Liver (tissue), 9 donors: ENCODE data around the gene PARD3B. TPM values are rescaled to one million over a fixed set of nuclear protein-coding genes. Genes with fewer than 3 reads are reported as not detected.

ENCODE experiments used
- DNase-seq: peaks from one replicate; pipeline ENCODE4 v3.0.0-alpha.2; 2017; ENCODE audit warnings: low spot score
- H3K27ac ChIP-seq, 2 donors: one replicate each; pipeline ENCODE4 v1.7.0; 2013; ENCODE audit warnings: inconsistent platforms in 2 of 2, low read length in 2 of 2, control low read depth in 1 of 2, low read depth in 1 of 2, mild to moderate bottlenecking in 1 of 2
- H3K27me3 ChIP-seq, 4 donors: one replicate each; pipeline versions ENCODE4 v1.6.1 to v1.7.0; 2013; ENCODE audit warnings: low read length in 3 of 4, inconsistent platforms in 1 of 4, mild to moderate bottlenecking in 1 of 4, moderate library complexity in 1 of 4; ENCODE audit not compliant: control insufficient read depth in 4 of 4, insufficient read depth in 4 of 4
- H3K36me3 ChIP-seq, 4 donors: one replicate each; pipeline versions ENCODE4 v1.6.1 to v1.7.0; 2013; ENCODE audit warnings: low read length in 3 of 4, mild to moderate bottlenecking in 3 of 4, low read depth in 1 of 4, moderate library complexity in 1 of 4; ENCODE audit not compliant: control insufficient read depth in 4 of 4, insufficient read depth in 3 of 4
- H3K4me1 ChIP-seq, 4 donors: one replicate each; pipeline versions ENCODE4 v1.6.1 to v1.7.0; 2013; ENCODE audit warnings: low read length in 3 of 4, mild to moderate bottlenecking in 3 of 4, moderate library complexity in 1 of 4; ENCODE audit not compliant: control insufficient read depth in 4 of 4, insufficient read depth in 4 of 4
- H3K4me3 ChIP-seq, 3 donors: one replicate each; pipeline versions ENCODE4 v1.6.1 to v1.7.0; 2013; ENCODE audit warnings: low read length in 3 of 3, control low read depth in 1 of 3, low read depth in 1 of 3, mild to moderate bottlenecking in 1 of 3
- H3K9ac ChIP-seq, 2 donors: one replicate each; pipeline ENCODE4 v1.7.0; 2013; ENCODE audit warnings: low read length in 2 of 2, mild to moderate bottlenecking in 2 of 2, moderate library complexity in 2 of 2, control low read depth in 1 of 2, low read depth in 1 of 2
- H3K9me3 ChIP-seq, 4 donors: one replicate each; pipeline versions ENCODE4 v1.6.1 to v1.7.0; 2013; ENCODE audit warnings: low read length in 3 of 4; ENCODE audit not compliant: control insufficient read depth in 4 of 4
- ATF3 ChIP-seq: IDR thresholded peaks from 2 replicates; pipeline ENCODE4 v1.6.1; 2016; ENCODE audit warnings: antibody characterized with exemption
- CTCF ChIP-seq: fragments of 150-350 bp; IDR thresholded peaks from 2 replicates; pipeline ENCODE4 v1.5.1; 2017; ENCODE audit warnings: improper control_type of control experiment, low read depth, low read length; ENCODE audit not compliant: missing input control
- EGR1 ChIP-seq, 2 donors: IDR thresholded peaks; 2 replicates each; pipeline ENCODE4 v1.6.1; 2016 to 2018; ENCODE audit warnings: antibody characterized with exemption in 2 of 2, low read depth in 2 of 2
- FOXA2 ChIP-seq: IDR thresholded peaks from 2 replicates; pipeline ENCODE4 v1.6.1; 2016; ENCODE audit warnings: antibody characterized with exemption
- GABPA ChIP-seq, 2 donors: IDR thresholded peaks in 1 of 2; conservative IDR thresholded peaks in 1 of 2; 2 replicates each; pipeline ENCODE4 v1.6.1; 2016; ENCODE audit warnings: antibody characterized with exemption in 2 of 2, mild to moderate bottlenecking in 1 of 2, moderate library complexity in 1 of 2
- HNF4A ChIP-seq, 2 donors: conservative IDR thresholded peaks; 2 replicates each; pipeline ENCODE4 v1.6.1; 2016; ENCODE audit warnings: antibody characterized with exemption in 2 of 2, mild to moderate bottlenecking in 2 of 2
- HNF4G ChIP-seq: IDR thresholded peaks from 2 replicates; pipeline ENCODE4 v1.6.1; 2016; ENCODE audit warnings: antibody characterized with exemption
- NR2F2 ChIP-seq: IDR thresholded peaks from 2 replicates; pipeline ENCODE4 v1.6.1; 2016; ENCODE audit warnings: antibody characterized with exemption
- RXRA ChIP-seq, 2 donors: IDR thresholded peaks; 2 replicates each; pipeline ENCODE4 v1.6.1; 2017 to 2018; ENCODE audit warnings: antibody characterized with exemption in 2 of 2, mild to moderate bottlenecking in 1 of 2
- SP1 ChIP-seq: IDR thresholded peaks from 2 replicates; pipeline ENCODE4 v1.6.1; 2018; ENCODE audit warnings: antibody characterized with exemption, mild to moderate bottlenecking
- TAF1 ChIP-seq: conservative IDR thresholded peaks from 2 replicates; pipeline ENCODE4 v1.6.1; 2016; ENCODE audit warnings: antibody characterized with exemption, mild to moderate bottlenecking
- YY1 ChIP-seq: IDR thresholded peaks from 2 replicates; pipeline ENCODE4 v1.6.1; 2016; ENCODE audit warnings: antibody characterized with exemption, mild to moderate bottlenecking
- WGBS: extraction: QIAGEN DNeasy Blood & Tissue Kit; methylation state at CpG from one replicate; pipeline ENCODE4 v1.1.7; 2013; 5-methylcytosine and 5-hydroxymethylcytosine counted together
- polyA plus RNA-seq, 2 donors: library from polyadenylated mRNA; stranded (reverse) in 1 of 2; unstranded in 1 of 2; fragments of 200-250 nt in 1 of 2; fragments of >200 nt in 1 of 2; fragmentation: Nextera tagmentation in 1 of 2; extraction: Ambion mirVana in 1 of 2; gene quantifications; one replicate each; pipeline versions ENCODE4 v1.2.1 to v1.2.3, GENCODE V29; 2013 to 2015
- total RNA-seq, 2 donors: library from RNA; depleted of rRNA; stranded (reverse); fragments of >200 nt; gene quantifications; one replicate each; pipeline ENCODE4 v1.2.3, GENCODE V29; 2014
- TF ChIP-seq, protein P1 (sequence below): IDR thresholded peaks from 2 replicates; pipeline ENCODE4 v1.6.1; 2016; ENCODE audit warnings: antibody characterized with exemption, mild to moderate bottlenecking
- TF ChIP-seq, protein P2 (sequence below): IDR thresholded peaks from 2 replicates; pipeline ENCODE4 v1.6.1; 2016; ENCODE audit warnings: antibody characterized with exemption
- donor health status: healthy.
- donor health status: healthy.
- donor health status: healthy.
- donor health status: healthy.
- donor health status: healthy.

Gene PARD3B
- total and polyA plus RNA-seq, 4 donors: 1.1 to 10.3 (median 3.7) TPM

GRCh38 chr2:204717591-204717990 lies 172.3 kb downstream of the PARD3B start (continued):
- no peak for TF ChIP-seq CTCF
- no peak for TF ChIP-seq NR2F2
- no peak for TF ChIP-seq ATF3

- no peaks in the 10 kb centered on the region for H3K4me1 ChIP-seq
- TF ChIP-seq, protein P1, sequence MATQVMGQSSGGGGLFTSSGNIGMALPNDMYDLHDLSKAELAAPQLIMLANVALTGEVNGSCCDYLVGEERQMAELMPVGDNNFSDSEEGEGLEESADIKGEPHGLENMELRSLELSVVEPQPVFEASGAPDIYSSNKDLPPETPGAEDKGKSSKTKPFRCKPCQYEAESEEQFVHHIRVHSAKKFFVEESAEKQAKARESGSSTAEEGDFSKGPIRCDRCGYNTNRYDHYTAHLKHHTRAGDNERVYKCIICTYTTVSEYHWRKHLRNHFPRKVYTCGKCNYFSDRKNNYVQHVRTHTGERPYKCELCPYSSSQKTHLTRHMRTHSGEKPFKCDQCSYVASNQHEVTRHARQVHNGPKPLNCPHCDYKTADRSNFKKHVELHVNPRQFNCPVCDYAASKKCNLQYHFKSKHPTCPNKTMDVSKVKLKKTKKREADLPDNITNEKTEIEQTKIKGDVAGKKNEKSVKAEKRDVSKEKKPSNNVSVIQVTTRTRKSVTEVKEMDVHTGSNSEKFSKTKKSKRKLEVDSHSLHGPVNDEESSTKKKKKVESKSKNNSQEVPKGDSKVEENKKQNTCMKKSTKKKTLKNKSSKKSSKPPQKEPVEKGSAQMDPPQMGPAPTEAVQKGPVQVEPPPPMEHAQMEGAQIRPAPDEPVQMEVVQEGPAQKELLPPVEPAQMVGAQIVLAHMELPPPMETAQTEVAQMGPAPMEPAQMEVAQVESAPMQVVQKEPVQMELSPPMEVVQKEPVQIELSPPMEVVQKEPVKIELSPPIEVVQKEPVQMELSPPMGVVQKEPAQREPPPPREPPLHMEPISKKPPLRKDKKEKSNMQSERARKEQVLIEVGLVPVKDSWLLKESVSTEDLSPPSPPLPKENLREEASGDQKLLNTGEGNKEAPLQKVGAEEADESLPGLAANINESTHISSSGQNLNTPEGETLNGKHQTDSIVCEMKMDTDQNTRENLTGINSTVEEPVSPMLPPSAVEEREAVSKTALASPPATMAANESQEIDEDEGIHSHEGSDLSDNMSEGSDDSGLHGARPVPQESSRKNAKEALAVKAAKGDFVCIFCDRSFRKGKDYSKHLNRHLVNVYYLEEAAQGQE: no peak
- TF ChIP-seq TAF1: no peak
- TF ChIP-seq SP1: no peak
- TF ChIP-seq GABPA (IDR thresholded peaks at IDR 0.05 in 1 of 2, conservative IDR thresholded peaks at IDR 0.05 in 1 of 2): no peak
- no peak for TF ChIP-seq NR2F2
- TF ChIP-seq RXRA (IDR thresholded peaks at IDR 0.05): no peak
- no peak for TF ChIP-seq HNF4A (conservative IDR thresholded peaks at IDR 0.05)
- no peak for TF ChIP-seq FOXA2
- TF ChIP-seq, protein P2, sequence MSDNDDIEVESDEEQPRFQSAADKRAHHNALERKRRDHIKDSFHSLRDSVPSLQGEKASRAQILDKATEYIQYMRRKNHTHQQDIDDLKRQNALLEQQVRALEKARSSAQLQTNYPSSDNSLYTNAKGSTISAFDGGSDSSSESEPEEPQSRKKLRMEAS: no peak
- no peak for TF ChIP-seq HNF4G
- no peak for TF ChIP-seq EGR1 (IDR thresholded peaks at IDR 0.05; ENCODE audit: low read depth in 2 of 2)
- TF ChIP-seq CTCF: no peak
- no peak for TF ChIP-seq YY1
- no peak overlapping the region for H3K9ac ChIP-seq
- no peaks in the 10 kb centered on the region for H3K36me3 ChIP-seq
- DNase-seq: no peak
- H3K27me3 ChIP-seq: no peaks in the 10 kb centered on the region
- H3K4me3 ChIP-seq: no peak overlapping the region
- no peaks in the 10 kb centered on the region for H3K9me3 ChIP-seq
- WGBS: 90% methylated on average over 3 of the region's 3 CpGs
- no peak overlapping the region for H3K27ac ChIP-seq
These were observed 173.3 kb downstream of the PARD3B start for GRCh38 chr2:204718607-204719006.
